Inferior parietal cortex (tissue), 1 donor: ENCODE data around the gene ABHD12B.
A peak's percentile ranks its signal among the peaks of the same experiment; 100 is the strongest.

Experiments
- DNase-seq: peaks from one replicate; pipeline ENCODE4 v3.0.0-alpha.2; 2016; ENCODE audit errors: extremely low spot score

The ABHD12B gene

GRCh38 chr14:50871914-50872732 lies at the start of gene ABHD12B:
Gene ABHD12B (plus strand): TSS chr14:50872053. CDS start chr14:50872175, 122 bp downstream.
- DNase-seq: no peak

DNA sequence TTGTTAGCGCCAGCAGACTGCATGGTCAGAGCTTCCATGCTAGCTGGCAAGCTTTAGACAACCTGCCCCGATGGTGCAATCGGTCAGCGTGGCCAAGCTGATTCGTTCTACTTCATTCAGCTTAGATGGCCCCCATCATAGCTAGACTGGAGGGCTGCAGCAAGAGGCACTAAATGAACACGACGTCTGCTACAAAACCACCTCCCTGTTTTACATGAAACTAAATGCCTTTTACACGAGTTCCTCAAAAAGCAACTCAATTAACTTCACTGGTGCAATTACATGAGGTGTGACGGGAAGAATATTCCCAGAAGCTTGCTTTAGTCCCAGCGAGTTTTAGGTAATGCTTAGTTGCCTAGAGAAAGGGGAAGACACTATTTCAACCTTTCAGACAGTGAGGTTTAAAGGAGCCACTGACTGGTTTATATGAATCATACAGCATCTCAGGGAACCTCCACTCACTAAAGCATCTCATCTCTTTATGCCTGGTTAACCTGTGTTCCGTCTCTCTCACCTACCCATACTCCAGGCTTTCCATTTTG lies 49.3 kb upstream of the ABHD12B start:
- no peak for DNase-seq

DNA sequence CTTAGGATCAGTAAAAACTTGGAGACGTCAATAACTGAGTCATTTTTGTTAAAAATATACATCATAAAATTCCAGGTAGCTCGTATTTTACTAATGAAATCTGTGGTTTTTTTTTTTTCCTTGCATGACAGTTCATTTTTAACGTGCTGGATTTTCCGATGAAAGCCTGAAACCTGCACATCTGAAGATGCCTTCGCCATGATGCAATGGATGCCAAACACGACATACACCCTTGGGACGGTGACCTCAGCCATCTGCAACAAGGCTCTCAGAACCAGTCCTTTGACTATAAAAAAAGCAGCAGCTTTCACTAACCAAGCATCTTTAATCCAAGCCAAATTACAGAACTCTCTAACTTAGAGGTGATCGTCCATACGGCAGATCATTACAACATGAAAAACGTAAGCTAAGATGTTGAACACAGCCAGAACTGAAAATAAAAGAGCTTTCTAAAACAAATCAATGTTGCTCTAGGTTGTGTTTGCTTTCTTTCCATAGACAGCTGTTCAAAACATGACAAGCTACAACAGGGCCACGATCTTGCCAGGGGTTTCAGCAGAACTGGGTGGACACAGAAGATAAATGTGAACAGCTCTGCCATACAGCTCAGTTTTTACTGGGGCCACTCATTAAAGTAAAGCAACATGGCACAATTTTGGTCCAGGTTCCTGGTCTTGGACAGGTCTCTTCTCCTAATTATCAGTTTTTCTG lies 48.6 kb upstream of the ABHD12B start:
- DNase-seq: no peak

GRCh38 chr14:50823762-50824636 lies 47.9 kb upstream of the ABHD12B start:
- DNase-seq: no peak

DNA sequence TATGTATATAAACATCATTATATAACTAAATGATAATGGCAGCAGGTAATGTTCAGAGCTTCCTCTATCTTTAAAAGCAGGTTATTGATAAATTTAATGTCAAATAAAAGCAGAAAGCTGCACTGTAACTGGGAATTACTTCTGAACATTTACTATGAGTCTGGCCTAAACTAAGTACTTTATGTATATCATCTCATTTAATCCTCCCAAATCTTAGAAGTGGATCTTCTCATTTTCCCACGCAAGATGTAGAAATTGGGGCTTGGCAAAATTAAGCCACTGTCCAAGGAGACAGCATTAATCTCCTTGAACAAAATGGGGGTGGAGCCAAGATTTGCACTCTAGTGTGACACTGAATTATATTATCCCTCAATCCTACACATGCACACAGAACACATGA lies 46.5 kb upstream of the ABHD12B start:
- no peak for DNase-seq

DNA sequence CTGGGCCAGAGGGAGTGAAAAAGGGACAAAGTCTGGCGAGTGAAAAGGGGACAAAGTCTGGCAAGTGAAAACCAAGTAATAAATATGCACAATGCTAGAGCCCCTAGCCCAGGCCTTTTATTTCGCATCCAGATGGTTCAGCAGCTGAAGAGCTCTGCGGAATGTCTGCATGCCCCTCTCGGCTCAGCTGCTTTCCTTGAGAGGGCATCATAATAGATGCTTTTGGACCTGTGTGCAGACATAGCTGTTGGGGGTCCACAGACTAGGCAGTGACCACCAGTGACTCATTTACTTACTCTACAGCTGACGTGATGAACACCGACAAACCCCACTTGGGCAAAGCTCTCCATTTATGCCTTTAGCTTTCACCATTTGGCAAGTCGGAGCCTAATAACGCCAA lies 45.2 kb upstream of the ABHD12B start:
- DNase-seq: no peak

DNA sequence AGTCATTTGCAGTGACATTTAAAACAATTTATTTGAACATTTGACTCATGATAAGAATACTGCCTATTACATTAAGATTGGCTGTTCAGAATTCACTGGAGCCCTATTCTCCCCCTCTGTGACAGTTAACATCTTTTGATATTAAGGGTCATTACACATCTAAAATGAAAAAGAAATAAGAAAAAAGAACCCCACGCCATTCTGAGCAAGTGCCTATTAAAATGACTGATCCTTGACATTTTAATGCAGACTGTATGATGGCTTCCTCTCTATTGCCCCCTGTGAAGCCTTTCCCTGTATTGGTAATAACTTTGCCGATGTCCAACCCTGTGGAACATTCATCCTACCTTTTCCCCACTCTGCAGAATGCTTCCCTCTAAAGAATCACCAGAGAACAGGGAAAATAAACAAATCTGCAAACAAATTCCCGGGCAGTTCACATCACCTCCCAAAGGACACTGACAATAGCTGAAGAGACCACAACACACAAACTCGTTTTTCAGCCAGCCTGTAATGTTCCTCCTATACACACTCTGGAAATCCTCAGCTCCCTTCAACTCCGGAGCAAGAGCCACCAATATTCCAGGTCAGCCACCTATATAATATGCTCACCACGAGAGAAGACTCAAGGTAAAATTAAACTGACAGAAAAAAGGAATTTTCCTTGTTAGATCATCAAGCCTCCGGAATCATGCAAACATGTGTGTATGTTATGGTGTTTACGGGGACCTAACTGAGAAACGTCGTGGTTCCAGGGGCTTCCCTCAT lies 42.9 kb upstream of the ABHD12B start:
- no peak for DNase-seq

GRCh38 chr14:50829489-50830043 lies 42.3 kb upstream of the ABHD12B start:
- no peak for DNase-seq

DNA sequence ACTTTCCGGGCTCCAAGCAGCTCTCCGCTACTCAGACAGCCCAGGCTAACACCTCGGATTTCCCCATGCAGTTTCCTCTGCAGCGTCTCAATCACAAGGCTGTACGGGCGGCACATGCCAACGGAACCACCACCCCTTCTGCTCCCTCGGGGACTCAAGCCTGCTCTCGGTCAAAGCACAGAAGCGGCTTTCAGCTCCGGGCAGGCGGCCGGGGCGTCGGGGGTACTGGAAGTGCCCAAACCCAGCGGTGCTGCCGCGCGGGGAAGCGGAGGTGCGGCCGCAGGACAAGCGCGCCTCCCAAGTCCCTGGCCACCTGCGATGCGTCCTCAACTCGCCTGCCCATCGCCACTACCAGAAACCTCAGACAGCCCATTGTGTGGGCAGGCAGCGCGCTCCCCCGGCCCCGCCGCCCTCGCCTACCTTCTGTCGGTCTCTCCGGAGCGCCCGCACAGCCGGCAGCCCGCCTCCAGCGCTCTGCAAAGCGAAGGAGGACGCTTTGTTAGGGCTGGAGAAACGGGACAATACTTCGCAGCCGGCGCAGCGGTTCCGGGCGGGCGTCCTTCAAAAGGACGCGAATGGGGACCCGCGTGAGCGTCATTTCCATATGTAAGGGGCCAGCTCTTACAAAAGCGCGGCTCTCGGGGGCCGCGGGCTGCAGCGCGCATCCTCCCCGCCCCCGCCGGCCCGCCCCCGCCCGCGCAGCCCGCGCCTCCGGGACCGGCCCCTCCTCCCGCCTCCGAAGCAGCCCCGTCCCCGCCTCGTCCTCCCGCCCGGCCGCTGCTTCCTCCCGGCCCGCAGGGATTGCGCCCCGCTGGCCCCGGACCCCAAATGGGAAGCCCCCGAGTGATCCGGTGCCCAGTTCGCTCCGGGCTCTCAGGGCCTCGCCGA lies 41.6 kb upstream of the ABHD12B start:
- DNase-seq: no peak

DNA sequence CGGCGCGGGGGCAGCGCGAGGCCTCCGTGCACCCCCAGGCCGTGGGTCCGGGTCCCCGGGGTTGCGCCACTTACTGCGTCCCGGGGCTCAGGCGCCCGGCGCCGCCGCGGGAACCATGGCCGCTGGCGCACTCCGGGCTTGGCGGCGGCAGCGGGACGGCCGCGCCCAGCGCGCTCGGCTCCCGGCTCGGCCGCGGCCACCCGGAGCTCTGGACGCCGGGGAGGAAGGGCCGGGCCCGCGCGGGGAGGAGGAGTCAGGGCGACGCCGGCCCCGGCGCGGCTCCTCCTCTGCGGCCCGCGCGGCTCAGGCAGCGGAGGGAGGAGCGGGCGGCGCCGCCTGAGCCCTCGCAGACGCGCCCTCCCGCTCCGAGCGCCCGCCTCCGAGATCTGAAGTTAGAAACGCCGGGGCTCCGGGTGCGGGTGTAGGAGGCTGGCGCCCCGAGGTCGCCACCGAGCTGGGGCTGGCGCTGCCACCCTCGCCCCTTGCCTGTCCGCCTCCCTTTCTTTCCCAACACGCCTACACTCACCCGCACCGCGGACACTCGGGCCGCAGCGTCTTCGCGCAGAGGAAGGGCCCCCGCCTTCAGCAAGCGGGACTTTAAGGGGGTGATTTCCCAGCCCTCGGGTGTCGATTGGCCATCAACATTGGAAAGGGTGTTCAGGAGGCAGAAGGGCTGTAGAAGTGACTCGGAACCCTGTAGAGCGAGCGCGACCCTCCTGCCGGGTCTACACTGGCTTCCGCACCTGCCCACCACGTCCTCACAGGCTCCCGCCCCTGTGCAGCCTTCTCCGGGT lies 40.7 kb upstream of the ABHD12B start, which contains the start of gene NIN:
Gene NIN (minus strand): TSS at position 231 of the 794 bp plus-strand sequence. CDS start 9,106 bp downstream, outside the sequence.
- DNase-seq: peak; percentile 72

GRCh38 chr14:50831726-50832168 lies 40.1 kb upstream of the ABHD12B start:
- DNase-seq: no peak

GRCh38 chr14:50832935-50833630 lies 38.8 kb upstream of the ABHD12B start:
- DNase-seq: no peak

DNA sequence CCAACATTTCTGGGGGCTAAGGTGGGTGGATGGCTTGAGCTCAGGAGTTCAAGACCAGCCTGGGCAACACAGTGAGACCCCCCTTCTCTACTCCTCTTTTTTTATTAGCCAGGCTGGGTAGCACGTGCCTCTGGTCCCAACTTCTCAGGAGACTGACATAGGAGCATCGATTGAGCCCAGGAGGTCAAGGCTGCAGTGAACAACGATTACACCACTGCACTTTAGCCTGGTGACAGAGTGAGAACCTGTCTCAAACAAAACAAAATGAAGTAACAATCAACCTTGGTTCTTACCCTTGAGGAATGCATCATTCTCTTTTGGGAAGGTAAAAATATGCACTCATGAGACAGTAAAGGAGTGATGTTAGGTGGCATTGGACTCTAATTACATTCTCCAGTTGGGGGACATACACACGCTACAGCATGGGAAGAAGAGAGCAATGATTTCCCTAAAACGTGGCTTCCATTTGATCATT lies 37.0 kb upstream of the ABHD12B start:
- DNase-seq: no peak

- DNase-seq: no peak
Measured at GRCh38 chr14:50835280-50835679, 36.6 kb upstream of the ABHD12B start.

DNA sequence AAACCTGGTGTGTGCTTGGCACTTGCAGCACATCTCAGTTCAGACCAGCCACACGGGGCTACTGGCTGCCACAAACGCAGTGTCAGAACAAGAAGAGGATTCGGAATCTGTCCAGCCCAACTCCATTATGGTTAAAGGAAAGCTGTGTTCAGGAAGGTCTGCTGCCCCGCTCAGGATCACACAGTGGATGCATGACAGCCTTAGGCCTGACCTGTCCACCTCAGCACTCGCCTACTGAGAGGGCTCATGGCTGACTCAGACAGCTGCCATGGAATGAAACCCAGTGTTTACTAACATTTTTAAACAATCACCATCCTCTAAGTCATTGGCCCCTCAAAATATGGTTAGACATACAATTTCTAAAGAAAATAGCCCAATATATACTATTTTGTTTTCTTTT lies 35.3 kb upstream of the ABHD12B start:
- DNase-seq: no peak

GRCh38 chr14:50837271-50837670 lies 34.6 kb upstream of the ABHD12B start:
- no peak for DNase-seq

DNA sequence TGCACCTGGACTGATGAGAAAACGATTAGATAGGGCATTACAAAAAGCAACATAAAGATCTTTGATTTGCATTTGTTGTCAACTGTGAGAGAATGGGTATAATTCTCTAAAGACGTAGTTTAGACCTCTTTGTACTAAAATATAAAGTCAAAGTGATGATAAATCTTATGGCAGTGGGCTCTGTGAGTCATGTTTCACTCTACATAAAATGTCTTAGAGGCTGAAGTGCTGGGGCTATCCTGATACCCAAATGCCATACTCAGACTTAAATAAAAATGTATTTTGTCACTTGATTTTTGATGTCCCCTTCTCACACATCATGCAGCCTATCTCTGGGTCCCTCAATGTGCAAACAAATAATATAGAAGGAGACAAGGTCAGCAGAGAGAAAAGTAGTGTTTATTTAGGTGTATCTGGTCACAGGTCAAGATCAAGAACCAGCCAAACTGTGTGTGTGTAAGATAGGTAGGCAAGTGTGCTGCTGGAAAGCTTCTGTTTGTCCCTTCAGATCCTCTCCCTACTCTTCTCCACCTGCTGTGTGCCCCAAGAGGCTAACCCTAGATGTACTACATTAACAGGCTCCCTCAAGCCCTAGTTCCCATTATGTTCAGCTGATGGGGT lies 33.9 kb upstream of the ABHD12B start:
- no peak for DNase-seq

DNA sequence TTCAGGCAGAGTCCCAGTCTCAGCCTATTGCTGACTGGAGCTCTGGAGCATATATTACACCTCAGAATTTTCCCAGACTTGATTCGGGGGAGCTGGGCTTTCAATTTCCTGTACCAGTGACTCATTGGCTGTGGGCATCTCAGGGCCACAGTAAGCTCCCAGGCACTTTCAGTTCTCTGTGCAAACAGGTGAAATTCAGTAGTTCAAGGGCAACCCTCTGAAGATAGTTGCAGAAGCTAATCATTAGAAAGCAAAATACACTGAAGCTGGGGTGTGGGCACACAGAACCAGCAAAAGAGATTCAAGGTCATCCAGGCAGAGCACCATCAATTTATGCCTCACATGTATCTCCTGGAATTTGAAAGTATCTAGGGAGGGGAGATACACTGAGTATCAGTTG lies 32.8 kb upstream of the ABHD12B start:
- no peak for DNase-seq
